Osteoblast (primary cell): ENCODE measurements around the gene VAMP5. TPM values are rescaled to one million over a fixed set of nuclear protein-coding genes. Genes with fewer than 3 reads are reported as not detected.
"Not testable (repeated sequence)": the region's sequence is repeated elsewhere in the genome, so short reads cannot be mapped to it uniquely, and the experiment has no call there.

ENCODE experiments used
- DNase-seq: peaks from one replicate; pipeline ENCODE4 v3.0.0; 2011; ENCODE audit warnings: low spot score, mixed read lengths; ENCODE audit not compliant: insufficient read length; ENCODE audit errors: missing footprints
- H2AFZ ChIP-seq: 2 replicates; pipeline ENCODE4 v1.6.0; 2011; ENCODE audit warnings: mild to moderate bottlenecking, low read length
- H3K27ac ChIP-seq: 2 replicates; pipeline ENCODE4 v1.5.1; 2011; ENCODE audit warnings: mild to moderate bottlenecking, low read depth, low read length, moderate library complexity
- H3K27me3 ChIP-seq: 2 replicates; pipeline ENCODE4 v1.6.0; 2012; ENCODE audit warnings: mild to moderate bottlenecking, control low read depth, inconsistent platforms, low read length, moderate library complexity; ENCODE audit not compliant: insufficient read depth
- H3K36me3 ChIP-seq: 2 replicates; pipeline ENCODE4 v1.5.1; 2011; ENCODE audit warnings: mild to moderate bottlenecking, low read length, control low read depth, moderate library complexity; ENCODE audit not compliant: insufficient read depth
- H3K4me1 ChIP-seq: 2 replicates; pipeline ENCODE4 v1.5.1; 2011; ENCODE audit warnings: mild to moderate bottlenecking, low read length, control low read depth, moderate library complexity; ENCODE audit not compliant: insufficient read depth
- H3K4me2 ChIP-seq: 2 replicates; pipeline ENCODE4 v1.6.0; 2011; ENCODE audit warnings: mild to moderate bottlenecking, low read length; ENCODE audit not compliant: insufficient read depth
- H3K4me3 ChIP-seq: fragments of 200-600 bp; sonication (generic); 3 replicates; pipeline ENCODE4 v1.5.1; 2012; ENCODE audit warnings: mild to moderate bottlenecking, low read length, inconsistent platforms; ENCODE audit not compliant: insufficient read depth
- H3K79me2 ChIP-seq: 2 replicates; pipeline ENCODE4 v1.6.0; 2012; ENCODE audit warnings: mild to moderate bottlenecking, low read length, control low read depth, inconsistent platforms; ENCODE audit not compliant: insufficient read depth
- H3K9me3 ChIP-seq: 2 replicates; pipeline ENCODE4 v1.5.1; 2011; ENCODE audit warnings: low read depth, low read length, control low read depth
- H4K20me1 ChIP-seq: 2 replicates; pipeline ENCODE4 v1.6.0; 2012; ENCODE audit warnings: mild to moderate bottlenecking, low read length, control low read depth; ENCODE audit not compliant: insufficient read depth
- CTCF ChIP-seq: IDR thresholded peaks from 2 replicates; pipeline ENCODE4 v1.5.1; 2011; ENCODE audit warnings: mild to moderate bottlenecking, low read depth, low read length, moderate library complexity; ENCODE audit errors: extremely low read depth
- total RNA-seq: library from RNA; depleted of rRNA; stranded (reverse); fragments of >200 nt; gene quantifications from 2 replicates; pipeline ENCODE4 v1.2.3, GENCODE V29; 2012

VAMP5 gene
- total RNA-seq, 1 donor = 27.1 TPM

- H3K79me2 ChIP-seq = peaks cover 64% of the 10 kb centered on the region
- H3K4me2 ChIP-seq = peak overlapping the region; percentile 82
- H4K20me1 ChIP-seq = peaks cover 37% of the 10 kb centered on the region
- peaks cover 54% of the 10 kb centered on the region for H3K36me3 ChIP-seq
- H2AFZ ChIP-seq = no peak overlapping the region
- H3K9me3 ChIP-seq = no peaks in the 10 kb centered on the region
- no peak for TF ChIP-seq CTCF
- peak overlapping the region; percentile 83 for H3K4me3 ChIP-seq
- peak overlapping the region; percentile 99 for H3K27ac ChIP-seq
- H3K4me1 ChIP-seq = peaks cover 32% of the 10 kb centered on the region
- no peaks in the 10 kb centered on the region for H3K27me3 ChIP-seq
- no peak for DNase-seq
These were observed 43.0 kb upstream of the VAMP5 start for GRCh38 chr2:85541262-85541661.

- H3K36me3 ChIP-seq = peaks cover 54% of the 10 kb centered on the region
- peak overlapping the region; percentile 3 for H3K27ac ChIP-seq
- peaks cover 37% of the 10 kb centered on the region for H4K20me1 ChIP-seq
- H3K27me3 ChIP-seq = no peaks in the 10 kb centered on the region
- peak overlapping the region; percentile 83 for H3K4me3 ChIP-seq
- H3K79me2 ChIP-seq = peaks cover 60% of the 10 kb centered on the region
- H2AFZ ChIP-seq = no peak overlapping the region
- peaks cover 25% of the 10 kb centered on the region for H3K4me1 ChIP-seq
- no peak for TF ChIP-seq CTCF
- H3K4me2 ChIP-seq = peak overlapping the region; percentile 82
- DNase-seq = no peak
- H3K9me3 ChIP-seq = no peaks in the 10 kb centered on the region
These were observed 42.3 kb upstream of the VAMP5 start for GRCh38 chr2:85541753-85542457.

GRCh38 chr2:85542777-85543176 is 41.5 kb upstream of the VAMP5 start:
- Histone ChIP-seq H3K79me2 (peaks cover 52% of the 10 kb centered on the region), H4K20me1 (peaks cover 37% of the 10 kb centered on the region), H3K4me3 (no peak overlapping the region), H3K4me1 (peaks cover 18% of the 10 kb centered on the region), H3K27me3 (no peaks in the 10 kb centered on the region), H3K27ac (no peak overlapping the region), H3K9me3 (no peaks in the 10 kb centered on the region), H3K36me3 (peaks cover 54% of the 10 kb centered on the region), H2AFZ (no peak overlapping the region), H3K4me2 (peak overlapping the region; percentile 82)
- no peak for DNase-seq
- TF ChIP-seq CTCF = no peak

- not testable (repeated sequence) for H3K9me3 ChIP-seq, H3K27ac ChIP-seq, H3K27me3 ChIP-seq, H2AFZ ChIP-seq, H3K4me2 ChIP-seq, H3K4me3 ChIP-seq, DNase-seq
- peaks cover 56% of the 10 kb centered on the region for H3K36me3 ChIP-seq
- H4K20me1 ChIP-seq = peaks cover 37% of the 10 kb centered on the region
- H3K4me1 ChIP-seq = peaks cover 19% of the 10 kb centered on the region
- peaks cover 39% of the 10 kb centered on the region for H3K79me2 ChIP-seq
These were observed 40.0 kb upstream of the VAMP5 start for GRCh38 chr2:85544254-85544691.

GRCh38 chr2:85544915-85545779 is 39.1 kb upstream of the VAMP5 start:
- peaks cover 28% of the 10 kb centered on the region for H3K4me1 ChIP-seq
- not testable (repeated sequence) for H3K9me3 ChIP-seq, H3K27me3 ChIP-seq, H3K4me2 ChIP-seq, H2AFZ ChIP-seq, H3K27ac ChIP-seq, DNase-seq, H3K4me3 ChIP-seq
- H3K79me2 ChIP-seq = peaks cover 31% of the 10 kb centered on the region
- peaks cover 58% of the 10 kb centered on the region for H3K36me3 ChIP-seq
- peaks cover 32% of the 10 kb centered on the region for H4K20me1 ChIP-seq
